Upper lobe of left lung (tissue), 4 donors: Measurements from ENCODE around the gene IDUA.

ENCODE experiments used
- POLR2A ChIP-seq, 4 donors: fragments of 450-650 bp; IDR thresholded peaks; one replicate each; pipeline ENCODE4 v1.5.1; 2016 to 2017; ENCODE audit warnings: antibody characterized with exemption in 4 of 4, mild to moderate bottlenecking in 2 of 4
- TF ChIP-seq, protein P1 (sequence below), 6 experiments: fragments of 450-650 bp in 4 of 6; fragments of 200-600 bp in 2 of 6; sonication (generic) in 2 of 6; IDR thresholded peaks; one replicate each; pipeline ENCODE4 v1.5.1; 2016 to 2019; ENCODE audit warnings: antibody characterized with exemption in 6 of 6

DNA sequence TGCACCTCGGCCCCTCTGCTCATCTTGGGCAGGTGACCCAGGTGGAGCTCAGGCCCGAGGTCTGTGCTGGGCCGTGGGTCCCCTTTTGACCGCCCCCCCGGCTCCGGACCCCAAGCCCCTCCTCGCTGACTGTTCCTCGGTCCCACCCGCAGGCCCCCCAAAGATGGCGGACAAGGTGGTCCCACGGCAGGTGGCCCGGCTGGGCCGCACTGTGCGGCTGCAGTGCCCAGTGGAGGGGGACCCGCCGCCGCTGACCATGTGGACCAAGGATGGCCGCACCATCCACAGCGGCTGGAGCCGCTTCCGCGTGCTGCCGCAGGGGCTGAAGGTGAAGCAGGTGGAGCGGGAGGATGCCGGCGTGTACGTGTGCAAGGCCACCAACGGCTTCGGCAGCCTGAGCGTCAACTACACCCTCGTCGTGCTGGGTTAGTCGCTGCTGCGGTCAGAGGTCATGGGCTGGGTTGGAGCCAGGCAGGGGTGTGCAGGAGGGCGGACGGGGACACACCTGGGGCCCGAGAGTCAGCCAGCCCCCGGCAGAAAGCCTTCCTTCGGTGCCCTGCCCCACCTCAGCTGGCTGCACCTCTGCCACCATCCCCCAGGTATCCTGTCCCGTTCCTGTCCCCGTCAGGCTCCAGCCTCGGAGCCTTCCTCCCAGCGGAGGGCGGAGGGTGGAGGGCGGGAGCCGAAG, 35.4 kb downstream of the IDUA start:
- TF ChIP-seq, protein P1, sequence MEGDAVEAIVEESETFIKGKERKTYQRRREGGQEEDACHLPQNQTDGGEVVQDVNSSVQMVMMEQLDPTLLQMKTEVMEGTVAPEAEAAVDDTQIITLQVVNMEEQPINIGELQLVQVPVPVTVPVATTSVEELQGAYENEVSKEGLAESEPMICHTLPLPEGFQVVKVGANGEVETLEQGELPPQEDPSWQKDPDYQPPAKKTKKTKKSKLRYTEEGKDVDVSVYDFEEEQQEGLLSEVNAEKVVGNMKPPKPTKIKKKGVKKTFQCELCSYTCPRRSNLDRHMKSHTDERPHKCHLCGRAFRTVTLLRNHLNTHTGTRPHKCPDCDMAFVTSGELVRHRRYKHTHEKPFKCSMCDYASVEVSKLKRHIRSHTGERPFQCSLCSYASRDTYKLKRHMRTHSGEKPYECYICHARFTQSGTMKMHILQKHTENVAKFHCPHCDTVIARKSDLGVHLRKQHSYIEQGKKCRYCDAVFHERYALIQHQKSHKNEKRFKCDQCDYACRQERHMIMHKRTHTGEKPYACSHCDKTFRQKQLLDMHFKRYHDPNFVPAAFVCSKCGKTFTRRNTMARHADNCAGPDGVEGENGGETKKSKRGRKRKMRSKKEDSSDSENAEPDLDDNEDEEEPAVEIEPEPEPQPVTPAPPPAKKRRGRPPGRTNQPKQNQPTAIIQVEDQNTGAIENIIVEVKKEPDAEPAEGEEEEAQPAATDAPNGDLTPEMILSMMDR (IDR thresholded peaks at IDR 0.05), result no peak
- no peak for TF ChIP-seq POLR2A (IDR thresholded peaks at IDR 0.05)
